Mesothelial cell of epicardium (in vitro differentiated cells): ENCODE results near the gene PATJ. TPM values are rescaled to one million over a fixed set of nuclear protein-coding genes. Genes with fewer than 3 reads are reported as not detected.

Source experiments
- DNase-seq, 2 experiments: peaks; one replicate each; pipeline ENCODE4 v3.0.0; 2021; ENCODE audit warnings: low spot score in 2 of 2; ENCODE audit not compliant: unreplicated experiment in 2 of 2
- H3K27ac Mint-ChIP-seq: 2 replicates; pipeline ENCODE4 v1.8.0; 2021; ENCODE audit warnings: mixed read lengths
- H3K27me3 Mint-ChIP-seq: 2 replicates; pipeline ENCODE4 v1.8.0; 2021; ENCODE audit warnings: low read depth, mixed read lengths
- H3K36me3 Mint-ChIP-seq: 2 replicates; pipeline ENCODE4 v1.8.0; 2021; ENCODE audit warnings: mixed read lengths
- H3K4me1 Mint-ChIP-seq: 2 replicates; pipeline ENCODE4 v1.8.0; 2021; ENCODE audit warnings: mixed read lengths
- H3K4me3 Mint-ChIP-seq: 2 replicates; pipeline ENCODE4 v1.8.0; 2021; ENCODE audit warnings: mild to moderate bottlenecking, moderate library complexity, mixed read lengths
- H3K9me3 Mint-ChIP-seq: 2 replicates; pipeline ENCODE4 v1.8.0; 2021; ENCODE audit warnings: mixed read lengths
- total RNA-seq: library from RNA; stranded (reverse); gene quantifications from 3 replicates; pipeline ENCODE4 v1.2.1, GENCODE V29; 2021
- TF ChIP-seq, protein P1 (sequence below): fragments of 200-600 bp; sonication (generic); IDR thresholded peaks from one replicate; pipeline ENCODE4 v1.5.0; 2021; ENCODE audit warnings: antibody characterized with exemption; ENCODE audit not compliant: unreplicated experiment

Gene PATJ
- total RNA-seq, 1 donor from 2014 or later, result 129 TPM

DNA sequence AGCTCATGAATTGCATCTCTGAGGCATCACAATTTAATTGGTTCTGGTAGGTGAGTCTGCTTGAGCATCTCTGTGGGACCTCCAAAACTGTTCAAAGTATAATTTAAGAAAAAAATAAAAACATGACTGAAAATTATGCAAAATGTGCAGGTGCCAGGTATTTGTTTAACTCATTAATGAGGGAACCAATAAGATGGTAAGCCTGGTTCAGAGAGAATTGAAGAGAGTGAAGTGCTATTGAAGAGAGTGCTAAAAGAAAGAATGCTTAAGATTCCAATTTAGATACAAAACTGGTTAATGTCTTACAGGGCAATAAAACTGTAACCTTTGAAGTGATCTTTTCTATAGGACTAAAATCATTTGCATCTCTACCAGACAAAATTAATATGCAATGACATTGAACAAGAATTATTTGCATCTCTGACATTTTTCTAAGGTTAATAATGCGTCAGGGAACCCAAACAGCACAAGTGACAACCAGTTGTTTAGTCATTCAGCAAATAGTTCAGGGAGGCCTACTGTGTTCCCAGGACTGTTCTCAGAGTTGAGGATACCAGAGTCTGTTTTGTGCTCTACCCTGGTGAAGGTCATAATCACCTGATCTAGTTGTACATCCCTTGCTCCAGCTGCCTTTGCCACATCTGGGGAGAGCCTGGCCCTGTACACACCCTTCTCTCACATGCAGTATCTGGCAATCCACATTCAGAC, 183.5 kb downstream of the PATJ start:
- no peaks in the 10 kb centered on the region for H3K27me3 Mint-ChIP-seq
- H3K36me3 Mint-ChIP-seq, result peaks cover 25% of the 10 kb centered on the region
- H3K9me3 Mint-ChIP-seq, result no peaks in the 10 kb centered on the region
- H3K27ac Mint-ChIP-seq, result no peak overlapping the region
- no peak overlapping the region for H3K4me3 Mint-ChIP-seq
- TF ChIP-seq, protein P1, sequence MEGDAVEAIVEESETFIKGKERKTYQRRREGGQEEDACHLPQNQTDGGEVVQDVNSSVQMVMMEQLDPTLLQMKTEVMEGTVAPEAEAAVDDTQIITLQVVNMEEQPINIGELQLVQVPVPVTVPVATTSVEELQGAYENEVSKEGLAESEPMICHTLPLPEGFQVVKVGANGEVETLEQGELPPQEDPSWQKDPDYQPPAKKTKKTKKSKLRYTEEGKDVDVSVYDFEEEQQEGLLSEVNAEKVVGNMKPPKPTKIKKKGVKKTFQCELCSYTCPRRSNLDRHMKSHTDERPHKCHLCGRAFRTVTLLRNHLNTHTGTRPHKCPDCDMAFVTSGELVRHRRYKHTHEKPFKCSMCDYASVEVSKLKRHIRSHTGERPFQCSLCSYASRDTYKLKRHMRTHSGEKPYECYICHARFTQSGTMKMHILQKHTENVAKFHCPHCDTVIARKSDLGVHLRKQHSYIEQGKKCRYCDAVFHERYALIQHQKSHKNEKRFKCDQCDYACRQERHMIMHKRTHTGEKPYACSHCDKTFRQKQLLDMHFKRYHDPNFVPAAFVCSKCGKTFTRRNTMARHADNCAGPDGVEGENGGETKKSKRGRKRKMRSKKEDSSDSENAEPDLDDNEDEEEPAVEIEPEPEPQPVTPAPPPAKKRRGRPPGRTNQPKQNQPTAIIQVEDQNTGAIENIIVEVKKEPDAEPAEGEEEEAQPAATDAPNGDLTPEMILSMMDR, result no peak
- H3K4me1 Mint-ChIP-seq, result peaks cover 12% of the 10 kb centered on the region
- DNase-seq, result no peak

- Mint-ChIP-seq H3K4me1 (peaks cover 12% of the 10 kb centered on the region), H3K4me3 (no peak overlapping the region), H3K36me3 (peaks cover 19% of the 10 kb centered on the region), H3K9me3 (no peaks in the 10 kb centered on the region), H3K27ac (no peak overlapping the region), H3K27me3 (no peaks in the 10 kb centered on the region)
- TF ChIP-seq, protein P1, result no peak
- no peak for DNase-seq
Observed at GRCh38 chr1:61926597-61926996, 184.3 kb downstream of the PATJ start.

GRCh38 chr1:61930116-61930645, 187.9 kb downstream of the PATJ start:
- peaks cover 11% of the 10 kb centered on the region for H3K4me1 Mint-ChIP-seq
- no peak for DNase-seq
- H3K36me3 Mint-ChIP-seq, result peaks cover 24% of the 10 kb centered on the region
- no peak overlapping the region for H3K4me3 Mint-ChIP-seq
- TF ChIP-seq, protein P1, result no peak
- H3K27me3 Mint-ChIP-seq, result no peaks in the 10 kb centered on the region
- H3K9me3 Mint-ChIP-seq, result no peaks in the 10 kb centered on the region
- peak overlapping the region; percentile 73 for H3K27ac Mint-ChIP-seq

GRCh38 chr1:61931587-61932279, 189.5 kb downstream of the PATJ start:
- Mint-ChIP-seq H3K36me3 (peaks cover 24% of the 10 kb centered on the region), H3K27me3 (no peaks in the 10 kb centered on the region), H3K4me3 (no peak overlapping the region), H3K27ac (no peak overlapping the region), H3K4me1 (peaks cover 5% of the 10 kb centered on the region), H3K9me3 (no peaks in the 10 kb centered on the region)
- DNase-seq, result no peak
- TF ChIP-seq, protein P1, result no peak

DNA sequence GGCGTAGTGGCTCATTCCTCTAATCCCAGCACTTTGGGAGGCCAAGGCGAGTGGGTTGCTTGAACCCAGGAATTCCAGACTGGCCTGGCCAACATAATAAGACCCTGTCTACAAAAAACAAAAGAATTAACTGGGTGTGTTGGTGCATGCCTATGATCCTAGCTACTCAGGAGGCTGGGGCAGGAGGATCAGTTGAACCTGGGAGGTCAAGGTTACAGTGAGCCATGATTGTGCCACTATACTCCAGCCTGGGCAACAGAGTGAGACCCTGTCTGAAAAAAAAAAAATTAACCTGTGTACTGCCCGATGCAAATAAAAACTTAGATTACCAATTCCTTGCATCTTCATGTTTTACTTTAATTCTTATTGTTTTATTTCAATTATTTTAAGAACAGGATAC, 193.2 kb downstream of the PATJ start:
- Mint-ChIP-seq H3K27me3 (no peaks in the 10 kb centered on the region), H3K4me3 (no peak overlapping the region), H3K36me3 (peaks cover 17% of the 10 kb centered on the region), H3K4me1 (no peaks in the 10 kb centered on the region), H3K27ac (no peak overlapping the region), H3K9me3 (no peaks in the 10 kb centered on the region)
- TF ChIP-seq, protein P1, result no peak
- no peak for DNase-seq
